Coronary artery (tissue), 2 donors: Measurements from ENCODE around the gene DNAJB7.
A peak's percentile ranks its signal among the peaks of the same experiment; 100 is the strongest.
"Not testable (repeated sequence)": the region's sequence is repeated elsewhere in the genome, so short reads cannot be mapped to it uniquely, and the experiment has no call there.

Source experiments
- DNase-seq: peaks from one replicate; pipeline ENCODE4 v3.0.0-alpha.2; 2017; ENCODE audit warnings: low spot score
- H3K27ac ChIP-seq, 2 donors: fragments of 200-600 bp; sonication (generic); one replicate each; pipeline ENCODE4 v1.5.1; 2016 to 2019
- H3K4me3 ChIP-seq: fragments of 200-600 bp; sonication (generic); 2 replicates; pipeline ENCODE4 v1.5.1; 2016; ENCODE audit warnings: mild to moderate bottlenecking, moderate library complexity
- TF ChIP-seq, protein P1 (sequence below): fragments of 200-600 bp; sonication (generic); IDR thresholded peaks from one replicate; pipeline ENCODE4 v1.5.1; 2019; ENCODE audit warnings: antibody characterized with exemption

DNAJB7 gene

GRCh38 chr22:40857309-40857855 lies 4.5 kb downstream of the DNAJB7 start:
- no peak for DNase-seq
- H3K27ac ChIP-seq = peak overlapping the region; percentile 91 to 92
- TF ChIP-seq, protein P1, sequence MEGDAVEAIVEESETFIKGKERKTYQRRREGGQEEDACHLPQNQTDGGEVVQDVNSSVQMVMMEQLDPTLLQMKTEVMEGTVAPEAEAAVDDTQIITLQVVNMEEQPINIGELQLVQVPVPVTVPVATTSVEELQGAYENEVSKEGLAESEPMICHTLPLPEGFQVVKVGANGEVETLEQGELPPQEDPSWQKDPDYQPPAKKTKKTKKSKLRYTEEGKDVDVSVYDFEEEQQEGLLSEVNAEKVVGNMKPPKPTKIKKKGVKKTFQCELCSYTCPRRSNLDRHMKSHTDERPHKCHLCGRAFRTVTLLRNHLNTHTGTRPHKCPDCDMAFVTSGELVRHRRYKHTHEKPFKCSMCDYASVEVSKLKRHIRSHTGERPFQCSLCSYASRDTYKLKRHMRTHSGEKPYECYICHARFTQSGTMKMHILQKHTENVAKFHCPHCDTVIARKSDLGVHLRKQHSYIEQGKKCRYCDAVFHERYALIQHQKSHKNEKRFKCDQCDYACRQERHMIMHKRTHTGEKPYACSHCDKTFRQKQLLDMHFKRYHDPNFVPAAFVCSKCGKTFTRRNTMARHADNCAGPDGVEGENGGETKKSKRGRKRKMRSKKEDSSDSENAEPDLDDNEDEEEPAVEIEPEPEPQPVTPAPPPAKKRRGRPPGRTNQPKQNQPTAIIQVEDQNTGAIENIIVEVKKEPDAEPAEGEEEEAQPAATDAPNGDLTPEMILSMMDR = no peak
- H3K4me3 ChIP-seq = peak overlapping the region; percentile 81

DNA sequence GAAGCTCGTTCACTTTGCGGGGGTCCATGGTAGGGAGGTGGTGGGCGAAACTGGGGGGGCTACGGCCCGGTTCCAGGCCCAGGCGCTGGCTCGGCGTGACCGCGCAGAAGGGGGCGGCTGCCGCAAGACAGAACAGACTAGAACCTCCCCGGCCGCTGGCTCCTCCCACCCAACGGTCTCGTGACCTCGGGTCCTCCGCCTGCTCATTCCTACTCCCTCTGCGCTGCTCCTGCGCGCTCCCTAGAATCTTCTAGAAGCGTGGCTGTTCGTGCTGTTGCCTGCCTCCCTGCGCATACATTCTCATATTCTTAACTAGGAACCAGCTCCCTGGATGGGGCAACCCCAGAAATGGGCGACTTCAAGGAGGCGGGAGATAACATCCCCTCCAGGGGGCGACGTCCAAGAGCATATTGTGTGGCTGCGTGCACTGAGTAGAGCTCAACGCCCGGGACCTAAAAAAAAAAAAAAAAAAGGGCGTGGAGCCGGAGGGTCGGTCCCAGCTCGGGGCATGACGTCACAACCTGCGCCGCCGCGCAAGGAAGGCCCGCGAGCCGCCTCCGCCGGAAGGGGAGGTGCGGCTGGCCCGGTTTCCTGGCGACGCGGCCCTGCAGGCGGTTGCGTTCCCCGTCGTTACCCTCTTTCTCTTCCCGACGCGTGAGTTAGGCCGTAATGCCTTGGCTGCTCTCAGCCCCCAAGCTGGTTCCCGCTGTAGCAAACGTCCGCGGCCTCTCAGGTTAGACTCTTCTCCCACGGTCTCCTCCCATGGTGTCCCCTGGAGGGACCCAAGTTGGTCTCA lies 5.2 kb downstream of the DNAJB7 start, which contains the start of the genes ST13 and XPNPEP3:
Gene ST13 (minus strand): TSS at position 127 of the 796 bp plus-strand sequence. CDS start 99 bp downstream, at position 28.
Gene XPNPEP3 (plus strand): TSS at position 636 of the 796 bp plus-strand sequence. CDS start 34 bp downstream, at position 670.
- Histone ChIP-seq H3K27ac (peak within 1 kb of the TSS; percentile 91 to 92), H3K4me3 (peak within 1 kb of the TSS; percentile 81)
- peak; percentile 98 for DNase-seq
- TF ChIP-seq, protein P1 = no peak

DNA sequence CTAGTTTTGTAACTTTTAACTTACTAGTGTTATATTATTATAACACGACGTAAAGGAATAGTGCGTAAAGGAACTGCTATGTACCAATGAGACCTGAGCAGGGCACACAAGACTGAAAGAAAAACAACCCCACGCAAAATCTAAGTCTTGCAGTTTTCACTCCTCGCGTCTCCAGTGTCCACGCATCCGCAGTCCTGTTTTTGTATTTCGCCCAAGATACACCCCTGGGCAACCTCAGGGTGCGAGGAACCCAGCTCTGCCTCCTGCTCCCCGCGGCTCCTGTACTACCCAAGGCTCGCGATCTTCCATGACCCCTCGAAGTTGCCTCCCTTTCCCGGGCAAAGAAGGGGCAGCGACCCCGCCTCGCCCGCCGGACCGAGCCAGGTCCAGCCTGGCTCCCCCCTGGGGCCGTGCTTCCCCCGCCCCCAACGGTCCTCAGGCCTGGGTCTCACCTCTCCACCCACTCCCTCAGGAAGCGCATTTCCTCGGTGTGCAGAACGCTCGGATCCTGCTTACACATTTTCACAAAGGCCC lies 5.9 kb downstream of the DNAJB7 start:
- Histone ChIP-seq H3K27ac (peak overlapping the region; percentile 91 to 92), H3K4me3 (peak overlapping the region; percentile 81)
- TF ChIP-seq, protein P1 = no peak
- DNase-seq = peak; percentile 77

GRCh38 chr22:40855071-40855978 lies 6.6 kb downstream of the DNAJB7 start:
- peak overlapping the region; percentile 91 to 92 for H3K27ac ChIP-seq
- DNase-seq = no peak
- TF ChIP-seq, protein P1 = no peak
- peak overlapping the region; percentile 81 for H3K4me3 ChIP-seq

DNA sequence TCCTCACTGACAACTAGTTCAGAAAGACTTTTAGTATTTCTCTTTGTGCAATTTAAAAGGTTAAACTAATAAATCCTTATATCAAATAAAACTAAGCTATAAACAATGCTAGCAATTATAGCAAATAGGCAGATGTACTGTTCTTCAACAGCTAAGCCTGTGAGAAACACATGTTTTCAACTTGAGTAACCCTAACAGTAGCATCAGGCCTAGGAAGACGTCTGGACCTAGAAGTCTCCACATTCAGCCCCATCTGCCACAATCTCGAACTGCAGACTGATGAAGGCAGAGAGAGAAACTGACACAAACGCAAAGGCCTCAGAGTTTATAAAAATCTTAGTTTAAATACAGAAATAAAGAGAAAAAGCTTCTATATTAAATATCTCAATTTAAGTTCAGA lies 8.0 kb downstream of the DNAJB7 start:
- Histone ChIP-seq H3K4me3 (no peak overlapping the region), H3K27ac (no peak overlapping the region)
- no peak for DNase-seq
- TF ChIP-seq, protein P1 = no peak

GRCh38 chr22:40853333-40853732 lies 8.6 kb downstream of the DNAJB7 start:
- TF ChIP-seq, protein P1 = no peak

DNA sequence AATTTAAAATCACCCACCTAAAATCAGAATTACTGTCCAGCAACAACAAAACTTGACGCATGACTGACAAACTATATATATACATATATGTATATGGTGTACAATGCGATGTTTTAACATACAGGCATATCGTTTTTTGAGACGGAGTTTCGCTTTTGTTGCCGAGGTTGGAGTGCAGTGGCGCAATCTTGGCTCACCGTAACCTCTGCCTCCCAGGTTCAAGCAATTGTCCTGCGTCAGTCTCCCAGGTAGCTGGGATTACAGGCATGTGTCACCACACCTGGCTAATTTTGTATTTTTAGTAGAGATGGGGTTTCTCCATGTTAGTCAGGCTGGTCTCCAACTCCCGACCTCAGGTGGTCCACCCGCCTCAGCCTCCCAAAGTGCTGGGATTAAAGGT lies 16.1 kb downstream of the DNAJB7 start:
- not testable (repeated sequence) for DNase-seq, H3K4me3 ChIP-seq, H3K27ac ChIP-seq

More at GRCh38 chr22:40853333-40853732, 8.6 kb downstream of the DNAJB7 start:
- DNase-seq = no peak
- no peak overlapping the region for H3K27ac ChIP-seq
- H3K4me3 ChIP-seq = no peak overlapping the region
